CD4-positive, alpha-beta T cell treated with Interleukin-17A for 4 hours (primary cell): ENCODE results near the gene UBP1.
"Not testable (repeated sequence)": the region's sequence is repeated elsewhere in the genome, so short reads cannot be mapped to it uniquely, and the experiment has no call there.

Source experiments
- DNase-seq: peaks from one replicate; pipeline ENCODE4 v3.0.0-alpha.2; 2020; ENCODE audit warnings: mixed read lengths

UBP1 gene

GRCh38 chr3:33433843-33434242 lies 6.4 kb downstream of the UBP1 start:
- DNase-seq, result no peak

- no peak for DNase-seq
Measured at GRCh38 chr3:33430571-33430970, 9.6 kb downstream of the UBP1 start.

GRCh38 chr3:33430061-33430460 lies 10.1 kb downstream of the UBP1 start:
- DNase-seq, result no peak

GRCh38 chr3:33429306-33429705 lies 10.9 kb downstream of the UBP1 start:
- DNase-seq, result not testable (repeated sequence)

GRCh38 chr3:33428734-33429133 lies 11.5 kb downstream of the UBP1 start:
- DNase-seq, result no peak

- DNase-seq, result no peak
Measured at GRCh38 chr3:33426630-33427317, 13.4 kb downstream of the UBP1 start.

- no peak for DNase-seq
Measured at GRCh38 chr3:33426068-33426467, 14.1 kb downstream of the UBP1 start.

- DNase-seq, result no peak
Measured at GRCh38 chr3:33425453-33425852, 14.8 kb downstream of the UBP1 start.

- DNase-seq, result no peak
Measured at GRCh38 chr3:33424606-33425452, 15.4 kb downstream of the UBP1 start.

GRCh38 chr3:33420966-33421365 lies 19.2 kb downstream of the UBP1 start:
- DNase-seq, result no peak

GRCh38 chr3:33419948-33420347 lies 20.3 kb downstream of the UBP1 start:
- no peak for DNase-seq

GRCh38 chr3:33417066-33417673 lies 23.0 kb downstream of the UBP1 start:
- DNase-seq, result no peak

GRCh38 chr3:33410816-33411215 lies 29.4 kb downstream of the UBP1 start:
- DNase-seq, result not testable (repeated sequence)

GRCh38 chr3:33403756-33404155 lies 36.4 kb downstream of the UBP1 start:
- no peak for DNase-seq

- no peak for DNase-seq
Measured at GRCh38 chr3:33402936-33403335, 37.3 kb downstream of the UBP1 start.

- no peak for DNase-seq
Measured at GRCh38 chr3:33401781-33402180, 38.4 kb downstream of the UBP1 start.

- no peak for DNase-seq
Measured at GRCh38 chr3:33398410-33398809, 41.8 kb downstream of the UBP1 start.

GRCh38 chr3:33395900-33396299 lies 44.3 kb downstream of the UBP1 start:
- no peak for DNase-seq

GRCh38 chr3:33394403-33395054 lies 45.7 kb downstream of the UBP1 start:
- DNase-seq, result no peak

- DNase-seq, result no peak
Measured at GRCh38 chr3:33392703-33393125, 47.5 kb downstream of the UBP1 start.

- no peak for DNase-seq
Measured at GRCh38 chr3:33392144-33392543, 48.1 kb downstream of the UBP1 start.

GRCh38 chr3:33391255-33391995 lies 48.8 kb downstream of the UBP1 start:
- no peak for DNase-seq

GRCh38 chr3:33389908-33390307 lies 50.3 kb downstream of the UBP1 start:
- DNase-seq, result no peak
